GM18519 (cell line): ENCODE data around the gene VWA3B.
"Not testable (repeated sequence)": the region's sequence is repeated elsewhere in the genome, so short reads cannot be mapped to it uniquely, and the experiment has no call there.

Experiments used
- ATAC-seq: cut with Tn5 transposase; IDR thresholded peaks from one replicate; pipeline ENCODE4 v1.9.1; 2021; ENCODE audit warnings: mild to moderate bottlenecking, moderate library complexity; ENCODE audit not compliant: unreplicated experiment, low FRiP score

Gene VWA3B

GRCh38 chr2:98320171-98320570 lies 233.2 kb downstream of the VWA3B start:
- ATAC-seq: not testable (repeated sequence)

GRCh38 chr2:98324181-98324580 lies 237.2 kb downstream of the VWA3B start:
- ATAC-seq: no peak

GRCh38 chr2:98327776-98328175 lies 240.8 kb downstream of the VWA3B start:
- ATAC-seq: no peak

- no peak for ATAC-seq
Observed at GRCh38 chr2:98329549-98329948, 242.6 kb downstream of the VWA3B start.

GRCh38 chr2:98332989-98333388 lies 246.0 kb downstream of the VWA3B start:
- no peak for ATAC-seq

GRCh38 chr2:98333922-98334321 lies 247.0 kb downstream of the VWA3B start:
- ATAC-seq: no peak

GRCh38 chr2:98334439-98335078 lies 247.6 kb downstream of the VWA3B start:
- ATAC-seq: no peak

- no peak for ATAC-seq
Observed at GRCh38 chr2:98335271-98335670, 248.3 kb downstream of the VWA3B start.

GRCh38 chr2:98341241-98341640 lies 254.3 kb downstream of the VWA3B start:
- no peak for ATAC-seq

- ATAC-seq: no peak
Observed at GRCh38 chr2:98343285-98343684, 256.3 kb downstream of the VWA3B start.

GRCh38 chr2:98346311-98347236 lies 259.6 kb downstream of the VWA3B start, which contains the start of gene CNGA3:
TSS of gene CNGA3 (plus strand) at chr2:98346456. CDS start at chr2:98369976, 23,520 bp downstream.
- ATAC-seq: no peak

GRCh38 chr2:98347298-98348065 lies 260.5 kb downstream of the VWA3B start:
- no peak for ATAC-seq

GRCh38 chr2:98348066-98348561 lies 261.1 kb downstream of the VWA3B start:
- ATAC-seq: no peak

- ATAC-seq: no peak
Observed at GRCh38 chr2:98350411-98350810, 263.4 kb downstream of the VWA3B start.

GRCh38 chr2:98355881-98356280 lies 268.9 kb downstream of the VWA3B start:
- no peak for ATAC-seq

- ATAC-seq: no peak
Observed at GRCh38 chr2:98356729-98357128, 269.8 kb downstream of the VWA3B start.

GRCh38 chr2:98357849-98358248 lies 270.9 kb downstream of the VWA3B start:
- no peak for ATAC-seq

- ATAC-seq: no peak
Observed at GRCh38 chr2:98359986-98360385, 273.0 kb downstream of the VWA3B start.
